Activated CD8-positive, alpha-beta memory T cell treated with anti-CD3 and anti-CD28 coated beads, Interleukin-2, amount 50 U/mL, for 1 hour (primary cell): ENCODE data around the gene EPHA6.

Source experiments
- DNase-seq: peaks from one replicate; pipeline ENCODE4 v3.0.0-alpha.2; 2020; ENCODE audit errors: extremely low read depth

Gene EPHA6

GRCh38 chr3:97277708-97278107, 463.3 kb downstream of the EPHA6 start:
- no peak for DNase-seq

GRCh38 chr3:97278506-97278905, 464.1 kb downstream of the EPHA6 start:
- DNase-seq = no peak

GRCh38 chr3:97291901-97292300, 477.5 kb downstream of the EPHA6 start:
- DNase-seq = no peak

- no peak for DNase-seq
Measured at GRCh38 chr3:97293596-97294131, 479.3 kb downstream of the EPHA6 start.

- DNase-seq = no peak
Measured at GRCh38 chr3:97297032-97297431, 482.6 kb downstream of the EPHA6 start.

- DNase-seq = no peak
Measured at GRCh38 chr3:97301114-97301513, 486.7 kb downstream of the EPHA6 start.

GRCh38 chr3:97306226-97306625, 491.8 kb downstream of the EPHA6 start:
- no peak for DNase-seq

- no peak for DNase-seq
Measured at GRCh38 chr3:97338375-97338774, 524.0 kb downstream of the EPHA6 start.

- DNase-seq = no peak
Measured at GRCh38 chr3:97340940-97341339, 526.5 kb downstream of the EPHA6 start.

GRCh38 chr3:97347780-97348179, 533.4 kb downstream of the EPHA6 start:
- DNase-seq = no peak

- no peak for DNase-seq
Measured at GRCh38 chr3:97350971-97351370, 536.6 kb downstream of the EPHA6 start.

GRCh38 chr3:97353176-97353575, 538.8 kb downstream of the EPHA6 start:
- DNase-seq = no peak

GRCh38 chr3:97359977-97360376, 545.6 kb downstream of the EPHA6 start:
- no peak for DNase-seq

- DNase-seq = no peak
Measured at GRCh38 chr3:97360804-97361203, 546.4 kb downstream of the EPHA6 start.

- DNase-seq = no peak
Measured at GRCh38 chr3:97384583-97384982, 570.2 kb downstream of the EPHA6 start.

- DNase-seq = no peak
Measured at GRCh38 chr3:97388774-97389173, 574.4 kb downstream of the EPHA6 start.

- DNase-seq = no peak
Measured at GRCh38 chr3:97389936-97390335, 575.5 kb downstream of the EPHA6 start.

- DNase-seq = no peak
Measured at GRCh38 chr3:97391167-97391566, 576.8 kb downstream of the EPHA6 start.

GRCh38 chr3:97409612-97410011, 595.2 kb downstream of the EPHA6 start:
- DNase-seq = no peak

GRCh38 chr3:97421565-97421964, 607.2 kb downstream of the EPHA6 start:
- no peak for DNase-seq

GRCh38 chr3:97425002-97425401, 610.6 kb downstream of the EPHA6 start:
- no peak for DNase-seq

GRCh38 chr3:97430601-97431000, 616.2 kb downstream of the EPHA6 start:
- DNase-seq = no peak

- DNase-seq = no peak
Measured at GRCh38 chr3:97432914-97433313, 618.5 kb downstream of the EPHA6 start.

GRCh38 chr3:97438131-97438530, 623.7 kb downstream of the EPHA6 start:
- no peak for DNase-seq

GRCh38 chr3:97439373-97439772, 625.0 kb downstream of the EPHA6 start:
- DNase-seq = no peak
